Measurements from ENCODE around the gene UBAC2. TPM values are rescaled to one million over a fixed set of nuclear protein-coding genes. Genes with fewer than 3 reads are reported as not detected.

UBAC2 gene
- total RNA-seq, 4 donors from 2014 or later: 54.4 to 65.9 (median 59.5) TPM

- H3K4me1 ChIP-seq: peaks cover 0 to 13% of the 10 kb centered on the region in 2 donors
- no peaks in the 10 kb centered on the region for H3K27me3 ChIP-seq
- no peaks in the 10 kb centered on the region for H3K36me3 ChIP-seq
- TF ChIP-seq POLR2A (IDR thresholded peaks at IDR 0.05): no peak
- TF ChIP-seq, protein P1, sequence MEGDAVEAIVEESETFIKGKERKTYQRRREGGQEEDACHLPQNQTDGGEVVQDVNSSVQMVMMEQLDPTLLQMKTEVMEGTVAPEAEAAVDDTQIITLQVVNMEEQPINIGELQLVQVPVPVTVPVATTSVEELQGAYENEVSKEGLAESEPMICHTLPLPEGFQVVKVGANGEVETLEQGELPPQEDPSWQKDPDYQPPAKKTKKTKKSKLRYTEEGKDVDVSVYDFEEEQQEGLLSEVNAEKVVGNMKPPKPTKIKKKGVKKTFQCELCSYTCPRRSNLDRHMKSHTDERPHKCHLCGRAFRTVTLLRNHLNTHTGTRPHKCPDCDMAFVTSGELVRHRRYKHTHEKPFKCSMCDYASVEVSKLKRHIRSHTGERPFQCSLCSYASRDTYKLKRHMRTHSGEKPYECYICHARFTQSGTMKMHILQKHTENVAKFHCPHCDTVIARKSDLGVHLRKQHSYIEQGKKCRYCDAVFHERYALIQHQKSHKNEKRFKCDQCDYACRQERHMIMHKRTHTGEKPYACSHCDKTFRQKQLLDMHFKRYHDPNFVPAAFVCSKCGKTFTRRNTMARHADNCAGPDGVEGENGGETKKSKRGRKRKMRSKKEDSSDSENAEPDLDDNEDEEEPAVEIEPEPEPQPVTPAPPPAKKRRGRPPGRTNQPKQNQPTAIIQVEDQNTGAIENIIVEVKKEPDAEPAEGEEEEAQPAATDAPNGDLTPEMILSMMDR (IDR thresholded peaks at IDR 0.05): no peak
- no peak overlapping the region for H3K4me3 ChIP-seq
- no peaks in the 10 kb centered on the region for H3K9me3 ChIP-seq
- intact Hi-C loops (cut with DNase I; ENCODE audit: low total_unique reads): no loop called here
- H3K27ac ChIP-seq: peak overlapping the region in 1 of 2 donors; percentile 55
- no peak for DNase-seq
Measured at GRCh38 chr13:99313501-99313900, 112.8 kb downstream of the UBAC2 start.

DNA sequence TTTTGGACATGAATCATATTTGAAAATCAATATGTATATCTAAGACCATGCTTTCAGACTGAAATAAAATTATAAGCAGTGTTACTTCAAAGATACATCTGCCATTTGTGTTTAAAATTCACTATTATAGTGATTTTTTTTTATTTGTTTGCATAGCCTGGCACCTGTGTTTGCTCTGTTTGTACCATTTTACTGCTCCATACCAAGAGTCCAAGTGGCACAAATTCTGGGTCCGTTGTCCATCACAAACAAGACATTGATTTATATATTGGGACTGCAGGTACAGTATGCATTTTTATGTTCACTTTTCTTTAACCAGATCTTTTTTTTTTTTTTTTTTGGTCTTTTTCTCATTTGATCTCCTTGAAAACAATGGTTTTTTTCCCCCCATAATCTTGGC lies 113.3 kb downstream of the UBAC2 start:
- intact Hi-C loops (cut with DNase I; ENCODE audit: low total_unique reads): no loop called here
- no peak overlapping the region for H3K27ac ChIP-seq
- H3K27me3 ChIP-seq: no peaks in the 10 kb centered on the region
- TF ChIP-seq, protein P1 (IDR thresholded peaks at IDR 0.05): no peak
- no peak for TF ChIP-seq POLR2A (IDR thresholded peaks at IDR 0.05)
- no peaks in the 10 kb centered on the region for H3K9me3 ChIP-seq
- H3K4me3 ChIP-seq: no peak overlapping the region
- no peak for DNase-seq
- peaks cover 0 to 13% of the 10 kb centered on the region in 2 donors for H3K4me1 ChIP-seq
- no peaks in the 10 kb centered on the region for H3K36me3 ChIP-seq

DNA sequence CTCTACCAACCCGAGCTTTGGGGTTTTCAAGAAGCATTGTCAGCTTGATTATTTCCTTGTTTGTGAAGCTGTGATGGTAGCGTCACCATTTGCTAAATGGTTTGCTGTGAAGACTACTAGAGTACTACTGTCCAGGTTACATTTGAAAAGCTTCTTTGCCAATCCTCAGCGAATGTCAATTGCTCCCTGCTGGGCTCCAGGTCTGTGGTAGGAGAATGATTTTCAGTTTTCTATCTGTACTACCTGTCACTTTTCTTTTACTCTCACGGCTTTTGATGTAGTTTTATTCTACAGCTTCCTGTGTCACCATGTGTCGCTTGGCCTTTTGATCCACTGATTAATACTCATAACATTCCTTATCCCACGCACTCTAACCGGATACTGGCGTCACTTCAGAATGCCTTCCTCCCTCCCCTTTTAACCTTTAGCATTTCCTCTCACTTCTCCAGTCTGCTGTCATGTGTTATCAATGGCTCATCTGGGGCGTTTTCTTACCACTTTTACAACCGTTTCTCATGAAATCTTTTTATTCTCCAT lies 114.1 kb downstream of the UBAC2 start:
- no peak overlapping the region for H3K27ac ChIP-seq
- peaks cover 0 to 13% of the 10 kb centered on the region in 2 donors for H3K4me1 ChIP-seq
- no peaks in the 10 kb centered on the region for H3K36me3 ChIP-seq
- H3K4me3 ChIP-seq: no peak overlapping the region
- H3K9me3 ChIP-seq: no peaks in the 10 kb centered on the region
- intact Hi-C loops (cut with DNase I; ENCODE audit: low total_unique reads): no loop called here
- H3K27me3 ChIP-seq: no peaks in the 10 kb centered on the region
- TF ChIP-seq, protein P1 (IDR thresholded peaks at IDR 0.05): no peak
- no peak for TF ChIP-seq POLR2A (IDR thresholded peaks at IDR 0.05)
- DNase-seq: no peak

GRCh38 chr13:99315186-99315585 lies 114.5 kb downstream of the UBAC2 start:
- no peak for DNase-seq
- intact Hi-C loops (cut with DNase I; ENCODE audit: low total_unique reads): no loop called here
- no peak overlapping the region for H3K27ac ChIP-seq
- H3K4me1 ChIP-seq: peaks cover 0 to 12% of the 10 kb centered on the region in 2 donors
- H3K27me3 ChIP-seq: no peaks in the 10 kb centered on the region
- no peak overlapping the region for H3K4me3 ChIP-seq
- H3K36me3 ChIP-seq: no peaks in the 10 kb centered on the region
- H3K9me3 ChIP-seq: no peaks in the 10 kb centered on the region
- TF ChIP-seq, protein P1 (IDR thresholded peaks at IDR 0.05): no peak
- no peak for TF ChIP-seq POLR2A (IDR thresholded peaks at IDR 0.05)

DNA sequence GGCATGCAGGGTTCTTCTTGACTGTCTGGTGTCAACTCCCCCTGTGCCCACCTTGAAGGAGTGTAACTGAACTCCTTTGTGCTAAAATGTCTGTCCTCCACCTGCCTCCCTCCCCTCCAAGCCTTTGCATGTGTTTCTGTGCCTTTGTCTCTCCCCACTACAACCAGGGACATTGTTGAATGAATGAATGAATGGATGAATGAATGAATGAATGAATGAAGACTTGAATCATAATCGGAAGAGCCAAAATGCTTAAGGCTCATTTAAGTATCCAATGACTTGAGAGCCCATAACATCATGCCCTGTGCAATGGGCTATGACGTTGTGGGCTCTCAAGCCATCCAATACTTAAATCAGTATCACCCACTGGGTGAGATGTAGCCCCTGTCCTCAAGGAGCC lies 115.6 kb downstream of the UBAC2 start:
- peaks cover 0 to 2% of the 10 kb centered on the region in 2 donors for H3K4me1 ChIP-seq
- H3K36me3 ChIP-seq: no peaks in the 10 kb centered on the region
- H3K27ac ChIP-seq: no peak overlapping the region
- intact Hi-C loops (cut with DNase I; ENCODE audit: low total_unique reads): no loop called here
- no peaks in the 10 kb centered on the region for H3K9me3 ChIP-seq
- no peak for DNase-seq
- H3K27me3 ChIP-seq: no peaks in the 10 kb centered on the region
- H3K4me3 ChIP-seq: no peak overlapping the region
- TF ChIP-seq, protein P1 (IDR thresholded peaks at IDR 0.05): no peak
- TF ChIP-seq POLR2A (IDR thresholded peaks at IDR 0.05): no peak

All from uterus (tissue), 4 donors.